ENCODE measurements around the gene ZNF813.

DNA sequence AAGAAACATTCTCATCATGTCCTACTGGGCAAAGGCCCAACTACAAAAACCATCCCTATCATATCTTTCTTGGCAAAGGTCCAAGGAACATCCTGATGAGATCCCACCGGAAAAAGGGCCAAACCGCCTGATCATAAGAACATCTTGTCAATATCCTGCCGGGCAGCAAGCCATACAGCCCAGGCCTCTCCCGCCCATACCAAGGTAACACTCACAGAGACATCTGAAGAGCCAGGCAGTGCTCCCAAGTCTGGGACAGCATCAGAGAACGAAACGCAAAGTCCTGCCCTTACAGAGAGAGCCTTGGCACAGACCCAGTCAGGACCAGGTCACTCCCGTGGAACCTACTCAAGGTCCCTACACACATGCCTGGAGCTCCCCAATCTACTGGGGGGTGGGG lies 51.9 kb downstream of the ZNF813 start:
- TF ChIP-seq, protein P1, sequence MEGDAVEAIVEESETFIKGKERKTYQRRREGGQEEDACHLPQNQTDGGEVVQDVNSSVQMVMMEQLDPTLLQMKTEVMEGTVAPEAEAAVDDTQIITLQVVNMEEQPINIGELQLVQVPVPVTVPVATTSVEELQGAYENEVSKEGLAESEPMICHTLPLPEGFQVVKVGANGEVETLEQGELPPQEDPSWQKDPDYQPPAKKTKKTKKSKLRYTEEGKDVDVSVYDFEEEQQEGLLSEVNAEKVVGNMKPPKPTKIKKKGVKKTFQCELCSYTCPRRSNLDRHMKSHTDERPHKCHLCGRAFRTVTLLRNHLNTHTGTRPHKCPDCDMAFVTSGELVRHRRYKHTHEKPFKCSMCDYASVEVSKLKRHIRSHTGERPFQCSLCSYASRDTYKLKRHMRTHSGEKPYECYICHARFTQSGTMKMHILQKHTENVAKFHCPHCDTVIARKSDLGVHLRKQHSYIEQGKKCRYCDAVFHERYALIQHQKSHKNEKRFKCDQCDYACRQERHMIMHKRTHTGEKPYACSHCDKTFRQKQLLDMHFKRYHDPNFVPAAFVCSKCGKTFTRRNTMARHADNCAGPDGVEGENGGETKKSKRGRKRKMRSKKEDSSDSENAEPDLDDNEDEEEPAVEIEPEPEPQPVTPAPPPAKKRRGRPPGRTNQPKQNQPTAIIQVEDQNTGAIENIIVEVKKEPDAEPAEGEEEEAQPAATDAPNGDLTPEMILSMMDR (IDR thresholded peaks at IDR 0.05), result no peak
- TF ChIP-seq POLR2A (IDR thresholded peaks at IDR 0.05), result no peak
- no peak for TF ChIP-seq POLR2AphosphoS5 (IDR thresholded peaks at IDR 0.05)
- no peak for TF ChIP-seq EP300 (IDR thresholded peaks at IDR 0.05)

All from sigmoid colon (tissue), 4 donors.